Astrocyte of the cerebellum (primary cell): Measurements from ENCODE around the gene TCF7L2.

Experiments used
- DNase-seq: peaks from one replicate; pipeline ENCODE4 v3.0.0-alpha.2; 2011; ENCODE audit warnings: low read depth
- H3K4me3 ChIP-seq: 2 replicates; pipeline ENCODE4 v1.5.1; 2011; ENCODE audit warnings: mild to moderate bottlenecking, low read depth, low read length, moderate library complexity
- CTCF ChIP-seq: IDR thresholded peaks from 2 replicates; pipeline ENCODE4 v1.5.1; 2012; ENCODE audit warnings: low read length, low read depth, moderate library complexity, mild to moderate bottlenecking; ENCODE audit errors: missing control alignments
- in situ Hi-C: cut with HindIII; loops from 2 replicates; pipeline ENCODE4 v1.10.0; 2017; ENCODE audit warnings: low sequenced_read_pairs

Gene TCF7L2

DNA sequence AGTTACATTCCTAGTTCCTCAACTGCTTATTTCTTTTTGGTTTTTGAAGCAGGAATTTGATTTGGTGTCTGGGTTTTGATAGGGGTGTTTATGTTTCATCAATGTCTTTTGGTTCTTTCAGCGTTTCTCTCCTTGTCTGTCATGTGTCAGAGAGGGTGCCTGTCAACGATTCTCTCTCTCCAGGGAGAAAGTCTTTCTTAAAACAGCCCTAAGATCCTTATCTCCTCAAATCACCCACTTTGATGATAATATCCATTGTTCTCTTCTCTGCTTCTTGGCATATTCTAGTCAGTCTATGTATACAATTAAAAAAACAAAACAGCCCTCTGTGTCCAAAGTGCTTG lies 77.2 kb downstream of the TCF7L2 start:
- no peak for TF ChIP-seq CTCF
- H3K4me3 ChIP-seq = no peak overlapping the region
- DNase-seq = no peak
- in situ Hi-C loops = no loop called here

DNA sequence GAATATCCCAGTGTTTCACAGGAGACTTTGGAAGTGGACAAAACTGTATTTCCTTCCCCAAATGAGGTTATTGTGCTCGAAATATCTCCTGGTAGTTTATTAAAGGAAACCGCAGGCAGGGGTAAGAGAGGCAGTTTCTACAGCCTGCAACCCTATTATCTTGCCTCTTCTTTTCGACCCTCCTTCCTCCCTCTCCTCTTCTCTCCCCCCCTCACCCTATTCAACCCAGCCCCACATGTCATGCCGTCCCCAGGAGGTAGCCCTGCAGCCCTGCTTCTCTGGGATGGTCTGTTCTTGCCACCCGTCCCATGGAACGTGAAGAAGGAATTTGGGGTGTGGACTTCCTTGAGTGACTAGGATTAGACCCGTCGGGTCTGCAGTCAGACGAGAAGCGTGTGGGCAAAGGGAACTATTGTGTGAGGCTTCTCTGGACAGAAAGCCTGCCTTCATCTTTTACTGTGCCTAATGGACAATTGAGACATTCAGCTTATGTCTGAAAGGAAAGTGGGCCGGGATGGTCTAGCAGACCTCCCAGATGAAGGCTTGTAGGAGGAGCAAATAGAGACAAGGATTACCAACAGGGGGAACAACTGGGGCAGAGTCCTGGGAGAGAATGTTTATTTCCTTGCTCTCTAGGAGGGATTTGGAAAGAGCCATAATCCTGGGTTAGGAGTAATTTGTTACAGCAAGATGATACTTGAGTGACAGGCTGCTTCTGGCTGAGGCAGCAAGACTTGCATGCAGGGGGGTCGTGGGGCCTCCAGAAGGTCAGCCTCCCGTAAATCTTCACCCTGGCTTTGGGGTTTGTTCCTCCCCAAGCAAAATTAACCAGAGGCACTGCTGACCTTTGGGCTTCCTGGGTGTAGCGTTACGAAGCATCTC lies 77.8 kb downstream of the TCF7L2 start:
- in situ Hi-C loops = no loop called here
- no peak for DNase-seq
- no peak overlapping the region for H3K4me3 ChIP-seq
- TF ChIP-seq CTCF = peak; percentile 7

DNA sequence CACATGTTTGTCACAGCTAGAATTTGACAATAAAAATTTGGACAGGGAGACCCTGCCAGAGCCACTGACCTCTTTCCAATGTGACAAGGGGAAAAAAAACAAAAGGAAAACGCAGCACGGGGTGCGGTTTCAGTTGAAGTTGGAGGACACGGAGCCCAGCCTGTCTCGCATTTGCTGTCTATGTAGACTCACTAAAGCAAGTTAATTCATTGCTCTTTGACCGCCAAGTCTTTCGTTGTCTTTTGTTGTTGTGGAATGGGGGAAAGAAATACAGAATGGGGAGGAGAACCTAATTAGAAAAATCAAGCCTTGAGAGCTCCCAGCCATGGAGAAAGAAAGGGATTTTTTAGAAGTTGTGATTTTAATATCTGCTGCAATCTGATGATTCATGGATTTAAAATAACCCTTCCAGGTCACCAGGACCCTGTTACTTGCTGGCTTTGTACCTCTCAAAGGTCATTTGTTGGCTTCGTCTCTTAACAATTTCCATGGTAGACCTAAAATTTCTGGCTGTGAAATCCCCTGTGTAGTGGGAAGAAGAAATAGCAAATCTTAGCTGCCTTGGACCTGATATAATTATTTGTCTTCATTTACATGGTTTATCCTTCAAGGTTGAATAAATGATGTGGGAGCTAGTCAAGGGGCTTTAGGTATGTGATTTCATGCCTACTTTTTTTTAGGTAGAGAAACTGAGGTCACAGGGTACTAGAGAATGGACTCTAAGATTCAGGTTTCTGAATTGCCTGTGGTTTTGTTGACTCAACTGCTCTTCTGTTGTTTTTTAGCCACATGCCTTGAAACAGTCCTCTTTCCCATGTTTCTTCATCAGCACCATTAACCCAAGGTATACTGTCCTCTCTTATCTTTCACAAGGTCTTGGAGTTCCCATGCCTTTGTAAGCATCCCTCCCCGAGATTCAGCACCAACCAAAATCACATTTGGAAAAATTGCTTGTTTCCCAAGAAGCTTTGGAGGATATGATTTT lies 78.7 kb downstream of the TCF7L2 start:
- DNase-seq = no peak
- in situ Hi-C loops = no loop called here
- no peak for TF ChIP-seq CTCF
- no peak overlapping the region for H3K4me3 ChIP-seq

GRCh38 chr10:113030453-113030852 lies 80.4 kb downstream of the TCF7L2 start:
- no peak for TF ChIP-seq CTCF
- H3K4me3 ChIP-seq = no peak overlapping the region
- no peak for DNase-seq
- in situ Hi-C loops = no loop called here

GRCh38 chr10:113031147-113031546 lies 81.1 kb downstream of the TCF7L2 start:
- no peak overlapping the region for H3K4me3 ChIP-seq
- no peak for TF ChIP-seq CTCF
- in situ Hi-C loops = no loop called here
- no peak for DNase-seq

- H3K4me3 ChIP-seq = no peak overlapping the region
- in situ Hi-C loops = no loop called here
- DNase-seq = no peak
- TF ChIP-seq CTCF = no peak
Measured at GRCh38 chr10:113033991-113034390, 83.9 kb downstream of the TCF7L2 start.
